Measurements from ENCODE around the gene ATAT1. TPM values are rescaled to one million over a fixed set of nuclear protein-coding genes. Genes with fewer than 3 reads are reported as not detected.

Gene ATAT1
- total RNA-seq, 2 donors from 2014 or later = 11.5 to 15.9 TPM

DNA sequence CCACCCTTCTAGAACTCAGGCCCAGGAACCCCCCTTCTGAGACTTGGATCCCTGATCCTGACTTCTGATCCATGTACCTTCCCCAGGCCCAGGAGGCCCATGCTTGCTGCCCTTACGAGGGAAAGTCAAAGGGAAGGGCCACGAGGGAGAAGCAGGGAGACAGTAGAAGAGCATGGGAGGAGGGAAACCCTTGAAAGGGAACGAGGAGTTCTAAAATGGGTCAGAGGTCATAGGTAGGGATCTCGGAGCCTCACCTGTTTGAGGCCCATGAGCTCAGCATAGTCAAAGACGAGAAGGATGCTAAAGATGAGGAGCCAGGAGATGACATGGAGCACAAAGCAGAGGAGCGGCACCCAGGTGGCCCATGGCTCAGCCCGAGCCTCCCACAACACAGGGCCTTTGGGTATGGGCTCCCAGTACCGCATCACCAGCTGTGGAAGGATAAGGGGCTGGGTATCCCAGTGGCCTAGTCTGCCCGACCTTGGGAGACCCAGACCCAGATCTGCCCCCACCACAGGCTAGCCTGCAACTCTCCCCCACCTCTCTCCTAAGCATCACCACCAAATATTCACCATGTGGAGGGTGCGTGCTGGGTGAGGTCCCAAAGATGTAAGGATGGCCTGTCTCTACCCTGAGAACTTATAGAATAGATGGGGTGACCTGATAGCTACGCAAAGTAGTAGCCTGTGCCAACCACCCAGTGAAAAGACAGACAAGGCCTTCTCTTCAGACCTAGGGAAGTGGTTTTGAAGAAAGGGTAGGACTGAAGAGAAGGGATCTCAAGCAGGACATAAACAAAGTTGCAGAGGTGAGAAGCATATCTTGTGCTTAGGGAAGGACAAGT is 62.6 kb downstream of the ATAT1 start:
- Histone ChIP-seq H3K36me3 (no peaks in the 10 kb centered on the region), H3K27me3 (no peaks in the 10 kb centered on the region), H3K4me1 (peaks cover 11% of the 10 kb centered on the region), H3K4me3 (no peak overlapping the region), H3K9ac (ENCODE audit: low read depth in 2 of 2, low read length in 2 of 2) (peak overlapping the region in 1 of 2 donors; percentile 45), H3K9me3 (no peaks in the 10 kb centered on the region), H3K27ac (peak overlapping the region; percentile 84)
- no peak for DNase-seq
- no peak for TF ChIP-seq CTCF (IDR thresholded peaks at IDR 0.05)
- intact Hi-C loops (cut with DNase I) = no loop called here

- Histone ChIP-seq H3K9me3 (no peaks in the 10 kb centered on the region), H3K4me3 (peak overlapping the region; percentile 59), H3K27me3 (no peaks in the 10 kb centered on the region), H3K27ac (peak overlapping the region; percentile 79), H3K36me3 (no peaks in the 10 kb centered on the region), H3K4me1 (peaks cover 11% of the 10 kb centered on the region), H3K9ac (ENCODE audit: low read depth in 2 of 2, low read length in 2 of 2) (peak overlapping the region; percentile 44 to 56)
- intact Hi-C loops (cut with DNase I) = loop anchor here (2.0 kb wide), 1 partner anchor 27 kb away; the partner anchor contains the start of gene MDC1
- TF ChIP-seq CTCF (IDR thresholded peaks at IDR 0.05) = no peak
- DNase-seq = no peak
These were observed 63.3 kb downstream of the ATAT1 start for GRCh38 chr6:30689985-30690384.

GRCh38 chr6:30690403-30691207 is 63.9 kb downstream of the ATAT1 start, which contains the start of gene NRM:
TSS of gene NRM (minus strand) at chr6:30690984. CDS start at chr6:30690974, 10 bp downstream.
- intact Hi-C loops (cut with DNase I) = loop anchor here (2.0 kb wide), 1 partner anchor 26 kb away; the partner anchor contains the start of gene MDC1
- no peak for TF ChIP-seq CTCF (IDR thresholded peaks at IDR 0.05)
- Histone ChIP-seq H3K9ac (ENCODE audit: low read depth in 2 of 2, low read length in 2 of 2) (peak within 1 kb of the TSS; percentile 44 to 56), H3K4me3 (peak within 1 kb of the TSS; percentile 59), H3K27me3 (no peaks in the 10 kb centered on the region), H3K36me3 (no peaks in the 10 kb centered on the region), H3K27ac (peak within 1 kb of the TSS; percentile 79), H3K9me3 (no peaks in the 10 kb centered on the region), H3K4me1 (peaks cover 11% of the 10 kb centered on the region)
- DNase-seq = peak; percentile 91

GRCh38 chr6:30691208-30691847 is 64.7 kb downstream of the ATAT1 start:
- DNase-seq = no peak
- H3K9me3 ChIP-seq = no peaks in the 10 kb centered on the region
- H3K4me3 ChIP-seq = peak overlapping the region; percentile 59

More at GRCh38 chr6:30691208-30691847, 64.7 kb downstream of the ATAT1 start:
- H3K27ac ChIP-seq = peak overlapping the region; percentile 79
- H3K36me3 ChIP-seq = no peaks in the 10 kb centered on the region
- intact Hi-C loops (cut with DNase I) = loop anchor here (2.0 kb wide), 1 partner anchor 25 kb away; the partner anchor contains the start of gene MDC1
- no peaks in the 10 kb centered on the region for H3K27me3 ChIP-seq
- TF ChIP-seq CTCF (IDR thresholded peaks at IDR 0.05) = no peak
- peak overlapping the region; percentile 44 to 56 for H3K9ac ChIP-seq (ENCODE audit: low read depth in 2 of 2, low read length in 2 of 2)
- H3K4me1 ChIP-seq = peaks cover 11% of the 10 kb centered on the region

Small RNAs within 50 kb of the gene (microRNA-seq; reads per million reads assigned to microRNA genes)
- 99.8 reads per million, percentile 53 among the genes with 10 or more reads in this experiment for gene MIR877

Other genes with a start within 250 kb of the ATAT1 start
- 100 to 1,000 TPM; 208 to 471 TPM for gene HLA-E, start 137.4 kb upstream of the ATAT1 start, total RNA-seq
- 10 to 100 TPM; 42.2 to 49.3 TPM for gene GNL1, start 70.4 kb upstream of the ATAT1 start, total RNA-seq
- 1 to 10 TPM; 3.9 to 7.2 TPM for gene PRR3, start 69.6 kb upstream of the ATAT1 start, total RNA-seq
- gene ABCF1, start 55.4 kb upstream of the ATAT1 start, total RNA-seq = 10 to 100 TPM; 43.6 to 61.3 TPM
- gene PPP1R10, start 9.6 kb upstream of the ATAT1 start, total RNA-seq = 10 to 100 TPM; 46.9 to 78.2 TPM
- 10 to 100 TPM; 63.6 to 70.3 TPM for gene MRPS18B, start 9.0 kb upstream of the ATAT1 start, total RNA-seq
- gene C6orf136, start 20.3 kb downstream of the ATAT1 start, total RNA-seq = 10 to 100 TPM; 71.3 to 83.3 TPM
- gene DHX16, start 46.1 kb downstream of the ATAT1 start, total RNA-seq = 10 to 100 TPM; 25.9 to 35.1 TPM
- 10 to 100 TPM in 1 of 2 donors, 1 to 10 TPM in 1; 8.3 to 22.8 TPM for gene PPP1R18, start 59.8 kb downstream of the ATAT1 start, total RNA-seq
- gene NRM, start 64.1 kb downstream of the ATAT1 start, total RNA-seq = 10 to 100 TPM in 1 of 2 donors, 1 to 10 TPM in 1; 7.4 to 19.2 TPM
- 10 to 100 TPM; 14.0 to 59.0 TPM for gene MDC1, start 90.4 kb downstream of the ATAT1 start, total RNA-seq
- gene TUBB, start 93.5 kb downstream of the ATAT1 start, total RNA-seq = 100 to 1,000 TPM; 213 to 605 TPM
- 100 to 1,000 TPM; 130 to 158 TPM for gene FLOT1, start 115.8 kb downstream of the ATAT1 start, total RNA-seq
- gene IER3, start 117.7 kb downstream of the ATAT1 start, total RNA-seq = 10 to 100 TPM; 47.2 to 92.8 TPM